CD4-positive, alpha-beta T cell treated with Interferon gamma for 1 hour (primary cell): ENCODE results near the gene RREB1.
"Not testable (repeated sequence)": the region's sequence is repeated elsewhere in the genome, so short reads cannot be mapped to it uniquely, and the experiment has no call there.

Source experiments
- DNase-seq: peaks from one replicate; pipeline ENCODE4 v3.0.0-alpha.2; 2020

The RREB1 gene

GRCh38 chr6:7145585-7145884, 37.8 kb downstream of the RREB1 start:
- DNase-seq, result no peak

- no peak for DNase-seq
These were observed 38.4 kb downstream of the RREB1 start for GRCh38 chr6:7145885-7146828.

- DNase-seq, result no peak
These were observed 39.4 kb downstream of the RREB1 start for GRCh38 chr6:7147051-7147671.

- no peak for DNase-seq
These were observed 40.5 kb downstream of the RREB1 start for GRCh38 chr6:7148100-7148822.

- no peak for DNase-seq
These were observed 42.8 kb downstream of the RREB1 start for GRCh38 chr6:7150381-7151064.

GRCh38 chr6:7151381-7151780, 43.6 kb downstream of the RREB1 start:
- DNase-seq, result no peak

- no peak for DNase-seq
These were observed 44.7 kb downstream of the RREB1 start for GRCh38 chr6:7152462-7152861.

- peak; percentile 25 for DNase-seq
These were observed 46.0 kb downstream of the RREB1 start for GRCh38 chr6:7153789-7154188.

GRCh38 chr6:7154341-7155139, 46.8 kb downstream of the RREB1 start:
- no peak for DNase-seq

GRCh38 chr6:7155871-7156579, 48.3 kb downstream of the RREB1 start:
- DNase-seq, result no peak

- no peak for DNase-seq
These were observed 49.0 kb downstream of the RREB1 start for GRCh38 chr6:7156643-7157278.

GRCh38 chr6:7157307-7157706, 49.5 kb downstream of the RREB1 start:
- not testable (repeated sequence) for DNase-seq

- DNase-seq, result no peak
These were observed 50.2 kb downstream of the RREB1 start for GRCh38 chr6:7157752-7158616.

- no peak for DNase-seq
These were observed 52.2 kb downstream of the RREB1 start for GRCh38 chr6:7159790-7160525.

GRCh38 chr6:7161253-7161623, 53.5 kb downstream of the RREB1 start:
- no peak for DNase-seq

GRCh38 chr6:7161845-7162244, 54.1 kb downstream of the RREB1 start:
- no peak for DNase-seq

- DNase-seq, result no peak
These were observed 55.9 kb downstream of the RREB1 start for GRCh38 chr6:7163661-7164071.

GRCh38 chr6:7164536-7165001, 56.8 kb downstream of the RREB1 start:
- DNase-seq, result no peak
